Upper lobe of left lung (tissue), 6 donors: ENCODE data around the gene MAML2. TPM values are rescaled to one million over a fixed set of nuclear protein-coding genes. Genes with fewer than 3 reads are reported as not detected.

Experiments used
- ATAC-seq, 2 donors: fragments of 200-7000 bp; cut with Tn5 transposase; one replicate each; pipeline ENCODE4 v1.9.1; 2022; ENCODE audit warnings: mild to moderate bottlenecking in 2 of 2, moderate library complexity in 2 of 2; ENCODE audit not compliant: low FRiP score in 2 of 2
- DNase-seq, 2 donors: peaks; one replicate each; pipeline ENCODE4 v3.0.0-alpha.2; 2019 to 2020
- H3K27ac ChIP-seq, 4 donors: fragments of 200-600 bp; sonication (generic); one replicate each; pipeline ENCODE4 v1.5.1; 2016 to 2019
- H3K27me3 ChIP-seq, 4 donors: fragments of 200-600 bp; sonication (generic); one replicate each; pipeline ENCODE4 v1.5.1; 2017 to 2019
- H3K36me3 ChIP-seq, 4 donors: fragments of 200-600 bp; sonication (generic); one replicate each; pipeline ENCODE4 v1.5.1; 2016 to 2019
- H3K4me1 ChIP-seq, 4 donors: fragments of 200-600 bp; sonication (generic); one replicate each; pipeline ENCODE4 v1.5.1; 2018 to 2019
- H3K4me3 ChIP-seq, 4 donors: fragments of 200-600 bp; sonication (generic); one replicate each; pipeline ENCODE4 v1.5.1; 2017 to 2019; ENCODE audit warnings: mild to moderate bottlenecking in 2 of 4, moderate library complexity in 1 of 4
- H3K9me3 ChIP-seq, 4 donors: fragments of 200-600 bp; sonication (generic); one replicate each; pipeline ENCODE4 v1.5.1; 2018 to 2019
- EP300 ChIP-seq, 4 donors: sonication (generic); formaldehyde crosslinking; IDR thresholded peaks; one replicate each; pipeline ENCODE4 v1.5.1; 2017; ENCODE audit warnings: antibody characterized with exemption in 4 of 4, control low read depth in 2 of 4
- POLR2A ChIP-seq, 4 donors: fragments of 450-650 bp; IDR thresholded peaks; one replicate each; pipeline ENCODE4 v1.5.1; 2016 to 2017; ENCODE audit warnings: antibody characterized with exemption in 4 of 4, mild to moderate bottlenecking in 2 of 4
- POLR2AphosphoS5 ChIP-seq, 2 donors: sonication (generic); formaldehyde crosslinking; IDR thresholded peaks; one replicate each; pipeline ENCODE4 v1.5.1; 2017; ENCODE audit warnings: antibody characterized with exemption in 2 of 2
- WGBS, 2 donors: methylation state at CpG; one replicate each; pipeline ENCODE4 v1.1.5; 2017 to 2018; 5-methylcytosine and 5-hydroxymethylcytosine counted together
- total RNA-seq, 6 donors: library from RNA; depleted of rRNA in 4 of 6; stranded (reverse); fragments of >200 nt in 4 of 6; gene quantifications; one replicate each; pipeline versions ENCODE4 v1.1.0 to v1.2.1, GENCODE V29; 2016 to 2021
- TF ChIP-seq, protein P1 (sequence below), 6 experiments: fragments of 450-650 bp in 4 of 6; fragments of 200-600 bp in 2 of 6; sonication (generic) in 2 of 6; IDR thresholded peaks; one replicate each; pipeline ENCODE4 v1.5.1; 2016 to 2019; ENCODE audit warnings: antibody characterized with exemption in 6 of 6
- donor health status: DM: no; HTN: no; CAD: no; lungs with moderate emphysema.
- donor health status: DM: no; HTN: yes; CAD: no; lungs with severe emphysema.

The MAML2 gene
- total RNA-seq, 6 donors from 2014 or later = 19.5 to 36.6 (median 26.3) TPM

DNA sequence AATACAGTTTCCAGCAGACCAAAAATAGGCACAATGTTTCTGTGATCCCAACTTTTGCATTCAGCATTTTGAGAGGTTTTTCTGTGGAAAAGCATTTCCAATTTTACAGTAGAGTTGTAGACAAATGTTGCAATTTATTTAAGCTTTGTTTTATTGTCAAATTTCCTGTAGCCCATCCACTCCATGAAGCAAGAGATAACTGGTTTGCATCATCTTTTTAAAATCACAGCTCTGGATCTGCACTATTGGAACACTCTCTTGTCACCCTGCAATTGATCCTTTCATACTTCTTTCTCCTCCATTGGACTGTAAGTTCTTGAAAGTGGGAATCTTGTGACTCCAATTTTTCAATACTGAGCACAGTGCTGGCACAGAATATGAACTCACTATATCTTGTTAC lies 86.0 kb downstream of the MAML2 start:
- Histone ChIP-seq H3K4me1 (peaks cover 56 to 73% (median 64%) of the 10 kb centered on the region in 4 donors), H3K27ac (peak overlapping the region in 3 of 4 donors; percentile 4 to 83 (median 77)), H3K36me3 (no peaks in the 10 kb centered on the region), H3K27me3 (no peaks in the 10 kb centered on the region), H3K9me3 (no peaks in the 10 kb centered on the region), H3K4me3 (no peak overlapping the region)
- TF ChIP-seq POLR2AphosphoS5 (IDR thresholded peaks at IDR 0.05) (no peak), POLR2A (IDR thresholded peaks at IDR 0.05) (no peak), EP300 (IDR thresholded peaks at IDR 0.05) (no peak)
- TF ChIP-seq, protein P1, sequence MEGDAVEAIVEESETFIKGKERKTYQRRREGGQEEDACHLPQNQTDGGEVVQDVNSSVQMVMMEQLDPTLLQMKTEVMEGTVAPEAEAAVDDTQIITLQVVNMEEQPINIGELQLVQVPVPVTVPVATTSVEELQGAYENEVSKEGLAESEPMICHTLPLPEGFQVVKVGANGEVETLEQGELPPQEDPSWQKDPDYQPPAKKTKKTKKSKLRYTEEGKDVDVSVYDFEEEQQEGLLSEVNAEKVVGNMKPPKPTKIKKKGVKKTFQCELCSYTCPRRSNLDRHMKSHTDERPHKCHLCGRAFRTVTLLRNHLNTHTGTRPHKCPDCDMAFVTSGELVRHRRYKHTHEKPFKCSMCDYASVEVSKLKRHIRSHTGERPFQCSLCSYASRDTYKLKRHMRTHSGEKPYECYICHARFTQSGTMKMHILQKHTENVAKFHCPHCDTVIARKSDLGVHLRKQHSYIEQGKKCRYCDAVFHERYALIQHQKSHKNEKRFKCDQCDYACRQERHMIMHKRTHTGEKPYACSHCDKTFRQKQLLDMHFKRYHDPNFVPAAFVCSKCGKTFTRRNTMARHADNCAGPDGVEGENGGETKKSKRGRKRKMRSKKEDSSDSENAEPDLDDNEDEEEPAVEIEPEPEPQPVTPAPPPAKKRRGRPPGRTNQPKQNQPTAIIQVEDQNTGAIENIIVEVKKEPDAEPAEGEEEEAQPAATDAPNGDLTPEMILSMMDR (IDR thresholded peaks at IDR 0.05) = no peak
- no peak for DNase-seq
- no peak for ATAC-seq

DNA sequence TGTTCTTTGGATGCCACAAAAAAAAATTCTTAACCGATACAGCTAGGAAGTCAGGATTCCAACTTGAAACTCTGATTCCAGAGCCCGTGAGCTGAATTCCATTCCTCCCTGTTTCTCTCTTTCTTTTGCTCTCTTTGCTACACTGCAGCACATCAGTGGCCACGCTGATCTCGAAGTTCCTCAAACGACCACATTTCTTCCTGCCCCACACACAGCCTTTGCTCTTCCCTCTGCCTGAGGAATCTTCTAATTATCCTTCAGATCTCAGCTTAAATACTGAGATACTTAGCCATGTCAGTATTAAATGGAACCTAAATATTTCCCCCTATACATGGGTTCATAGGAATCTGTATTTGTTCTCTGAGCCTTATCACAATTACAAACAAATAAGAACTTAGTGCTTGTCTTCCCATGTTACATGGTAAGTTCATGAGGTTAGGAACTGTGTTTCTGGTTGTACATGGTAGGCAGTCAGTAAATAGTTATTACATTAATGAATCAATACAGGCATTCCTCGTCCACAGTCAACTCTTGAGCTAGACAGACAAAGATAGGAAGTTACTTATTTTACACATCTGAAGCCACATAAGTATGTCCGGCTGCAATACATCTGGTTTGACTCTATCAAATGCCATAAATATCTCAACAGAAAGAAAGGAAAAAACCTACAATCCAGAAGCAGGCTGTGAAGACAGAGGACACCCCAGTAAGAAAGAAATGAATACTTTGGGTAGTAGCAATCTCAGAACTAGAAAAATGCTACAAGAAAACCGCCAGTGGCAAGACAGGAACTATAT lies 86.6 kb downstream of the MAML2 start:
- 50 to 51% methylated on average over 8 of the region's 8 CpGs for WGBS, 2 donors
- peaks cover 56 to 73% (median 64%) of the 10 kb centered on the region in 4 donors for H3K4me1 ChIP-seq

DNA sequence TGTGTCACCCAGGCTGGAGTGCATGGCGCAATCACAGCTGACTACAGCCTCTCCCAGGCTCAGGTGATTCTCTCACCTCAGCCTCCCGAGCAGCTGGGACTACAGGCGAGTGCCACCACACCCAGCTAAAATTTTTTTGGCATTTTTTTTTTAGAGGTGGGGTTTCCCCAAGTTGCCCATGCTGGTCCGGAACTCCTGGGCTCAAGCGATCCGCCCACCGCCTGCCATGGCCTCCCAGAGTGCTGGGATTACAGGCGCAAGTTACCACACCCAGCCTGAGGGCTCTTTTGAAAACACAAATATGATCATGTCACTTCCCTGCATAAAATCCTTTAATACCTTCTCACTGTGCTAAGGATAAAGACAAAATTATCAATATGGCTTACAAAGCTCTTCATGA lies 88.1 kb downstream of the MAML2 start:
- DNase-seq = peak in 1 of 2 donors; percentile 34
- WGBS, 2 donors = 76 to 85% methylated on average over 8 of the region's 8 CpGs
- Histone ChIP-seq H3K4me3 (no peak overlapping the region), H3K27ac (peak overlapping the region in 2 of 4 donors; percentile 29 to 56), H3K4me1 (peaks cover 56 to 66% (median 59%) of the 10 kb centered on the region in 4 donors), H3K27me3 (no peaks in the 10 kb centered on the region), H3K36me3 (no peaks in the 10 kb centered on the region), H3K9me3 (no peaks in the 10 kb centered on the region)
- no peak for ATAC-seq
- TF ChIP-seq, protein P1 (IDR thresholded peaks at IDR 0.05) = no peak
- TF ChIP-seq POLR2A (IDR thresholded peaks at IDR 0.05) = no peak
- TF ChIP-seq POLR2AphosphoS5 (IDR thresholded peaks at IDR 0.05) = no peak
- TF ChIP-seq EP300 (IDR thresholded peaks at IDR 0.05) = no peak

More for the DNA sequence above, 86.6 kb downstream of the MAML2 start:
- DNase-seq (peak in 1 of 2 donors; percentile 39), ATAC-seq (no peak)
- Histone ChIP-seq H3K27ac (peak overlapping the region; percentile 4 to 83 (median 53)), H3K36me3 (no peaks in the 10 kb centered on the region), H3K27me3 (no peaks in the 10 kb centered on the region), H3K9me3 (no peaks in the 10 kb centered on the region), H3K4me3 (no peak overlapping the region)
- TF ChIP-seq EP300 (IDR thresholded peaks at IDR 0.05) = no peak
- TF ChIP-seq, protein P1 (IDR thresholded peaks at IDR 0.05) = no peak

DNA sequence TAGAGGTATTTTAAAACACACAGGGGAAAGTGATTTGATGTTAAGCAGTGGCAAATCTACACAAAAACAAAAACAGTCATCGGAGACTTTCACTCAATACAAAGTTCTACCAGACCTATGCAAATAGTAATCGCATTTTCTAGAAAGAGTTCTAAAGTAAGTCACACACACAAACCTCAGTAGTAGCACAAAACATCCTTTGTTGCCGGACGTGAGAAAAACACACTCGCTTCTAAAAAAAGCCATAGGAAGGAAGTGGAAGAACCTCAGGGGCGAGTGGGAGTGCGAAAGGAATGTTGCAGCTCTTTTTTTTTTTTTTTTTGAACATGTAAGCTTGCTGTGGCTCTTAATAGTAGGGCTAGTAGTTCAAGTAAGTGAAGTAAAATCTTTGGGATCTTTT lies 88.9 kb downstream of the MAML2 start:
- no peaks in the 10 kb centered on the region for H3K27me3 ChIP-seq
- WGBS, 2 donors = 5 to 13% methylated on average over 7 of the region's 7 CpGs
- ATAC-seq (no peak), DNase-seq (peak in 1 of 2 donors; percentile 42)
- H3K4me1 ChIP-seq = peaks cover 48 to 59% (median 52%) of the 10 kb centered on the region in 4 donors
- TF ChIP-seq POLR2AphosphoS5 (IDR thresholded peaks at IDR 0.05) (no peak), EP300 (IDR thresholded peaks at IDR 0.05) (no peak), POLR2A (IDR thresholded peaks at IDR 0.05) (no peak)
- TF ChIP-seq, protein P1 (IDR thresholded peaks at IDR 0.05) = no peak
- H3K27ac ChIP-seq = peak overlapping the region in 2 of 4 donors; percentile 29 to 56
- H3K4me3 ChIP-seq = peak overlapping the region in 2 of 4 donors; percentile 2 to 27
- H3K36me3 ChIP-seq = no peaks in the 10 kb centered on the region
- no peaks in the 10 kb centered on the region for H3K9me3 ChIP-seq
